K562 (cell line): ENCODE data around the gene FBN1. TPM values are rescaled to one million over a fixed set of nuclear protein-coding genes. Genes with fewer than 3 reads are reported as not detected.
A peak's percentile ranks its signal among the peaks of the same experiment; 100 is the strongest.

Experiments
- ATAC-seq: fragments of 200-7000 bp; cut with Tn5 transposase; 3 replicates; pipeline ENCODE4 v1.9.1; 2020; ENCODE audit warnings: moderate library complexity
- BruUV-seq: library from RNA; stranded (reverse); fragments of 400-500 nt; replicated peaks from 2 replicates; lab custom pipeline; 2021; lab: Mats Ljungman, UMichigan
- CTCF ChIA-PET: fragments of 300-600 bp; formaldehyde crosslinking; extraction: SDS; loops from one replicate; lab custom pipeline; 2021; ENCODE audit warnings: low intra/inter-chr PET ratio; lab: Yijun Ruan, JAX
- POLR2A ChIA-PET: fragments of 300-600, 350-650 bp; sonication (Branson Sonifier 250); formaldehyde crosslinking; extraction: SDS; loops from one replicate; lab custom pipeline; 2021; ENCODE audit warnings: antibody characterized with exemption, inconsistent platforms; lab: Yijun Ruan, JAX
- DNase-seq, 4 experiments: peaks; one replicate each; pipeline versions ENCODE4 v3.0.0 to v3.0.0-alpha.2; 2011 to 2018; ENCODE audit warnings: low spot score in 3 of 4, mixed read lengths in 3 of 4; ENCODE audit errors: extremely low read depth in 1 of 4
- FAIRE-seq: peaks from 2 replicates; lab custom pipeline; 2011; peaks lifted over from hg19 to GRCh38; lab: Jason Lieb, UNC
- H2AFZ ChIP-seq: 2 replicates; pipeline ENCODE4 v1.6.0; 2011; ENCODE audit warnings: low read depth, low read length, control low read depth, inconsistent platforms
- H3K27ac ChIP-seq: fragments of 200-600 bp; 3 replicates; pipeline ENCODE4 v1.8.0; 2011; ENCODE audit warnings: low read depth, mild to moderate bottlenecking, control low read depth, inconsistent platforms, low read length, moderate library complexity, mixed read lengths; ENCODE audit errors: extremely low read depth
- H3K27me3 ChIP-seq, 2 experiments: fragments of 300-600 bp in 1 of 2; 2 replicates in 1 of 2; 3 replicates in 1 of 2; pipeline versions ENCODE4 v1.6.0 to v1.8.0; 2011; ENCODE audit warnings: inconsistent platforms in 2 of 2, low read length in 2 of 2, mild to moderate bottlenecking in 1 of 2, mixed read lengths in 1 of 2, moderate library complexity in 1 of 2; ENCODE audit not compliant: control insufficient read depth in 2 of 2, insufficient read depth in 2 of 2
- H3K36me3 ChIP-seq: fragments of 300-600 bp; 3 replicates; pipeline ENCODE4 v1.8.0; 2011; ENCODE audit warnings: mild to moderate bottlenecking, low read length, inconsistent platforms; ENCODE audit not compliant: control insufficient read depth, insufficient read depth
- H3K4me1 ChIP-seq, 2 experiments: fragments of 200-600 bp in 1 of 2; replicated peaks in 1 of 2; 2 replicates in 1 of 2; 3 replicates in 1 of 2; pipeline versions ENCODE4 v1.5.1 to v1.8.0; 2011; ENCODE audit warnings: inconsistent platforms in 2 of 2, low read length in 2 of 2, mild to moderate bottlenecking in 1 of 2, mixed read lengths in 1 of 2, moderate library complexity in 1 of 2; ENCODE audit not compliant: control insufficient read depth in 2 of 2, insufficient read depth in 2 of 2
- H3K4me2 ChIP-seq: 2 replicates; pipeline ENCODE4 v1.6.1; 2011; ENCODE audit warnings: low read length, control low read depth, inconsistent platforms, mixed read lengths; ENCODE audit not compliant: insufficient read depth
- H3K4me3 ChIP-seq: fragments of 200-600 bp; sonication (generic), shearing (Covaris generic); 2 replicates; pipeline ENCODE4 v1.5.1; 2016; ENCODE audit warnings: control low read depth, inconsistent platforms
- H3K79me2 ChIP-seq: fragments of 200-600 bp; 3 replicates; pipeline ENCODE4 v1.8.0; 2011; ENCODE audit warnings: low read length, inconsistent platforms; ENCODE audit not compliant: control insufficient read depth, insufficient read depth
- H3K9ac ChIP-seq, 2 experiments: 2 replicates each; pipeline versions ENCODE4 v1.6.0 to v1.6.1; 2011; ENCODE audit warnings: low read depth in 2 of 2, low read length in 2 of 2, control low read depth in 1 of 2, inconsistent platforms in 1 of 2, mild to moderate bottlenecking in 1 of 2, mixed read lengths in 1 of 2; ENCODE audit not compliant: insufficient read depth in 1 of 2
- H3K9me1 ChIP-seq: one replicate; pipeline ENCODE4 v1.6.0; 2011; ENCODE audit warnings: inconsistent platforms, mild to moderate bottlenecking, low read length, moderate library complexity; ENCODE audit not compliant: control insufficient read depth, insufficient read depth
- H3K9me3 ChIP-seq: replicated peaks from 2 replicates; pipeline ENCODE4 v1.5.1; 2011; ENCODE audit warnings: low read depth, low read length, inconsistent platforms; ENCODE audit not compliant: control insufficient read depth, insufficient read depth
- H4K20me1 ChIP-seq: replicated peaks from 2 replicates; pipeline ENCODE4 v1.6.1; 2011; ENCODE audit warnings: low read length, inconsistent platforms, mixed read lengths; ENCODE audit not compliant: control insufficient read depth, insufficient read depth
- CTCF ChIP-seq, 3 experiments: IDR thresholded peaks in 2 of 3; conservative IDR thresholded peaks in 1 of 3; 2 replicates each; pipeline ENCODE4 v1.5.1; 2011 to 2012; ENCODE audit warnings: low read length in 3 of 3, mild to moderate bottlenecking in 3 of 3, control low read depth in 2 of 3, improper control_type of control experiment in 1 of 3, inconsistent platforms in 1 of 3, low read depth in 1 of 3, mixed read lengths in 1 of 3, moderate library complexity in 1 of 3; ENCODE audit not compliant: insufficient read depth in 2 of 3
- POLR2B ChIP-seq: fragments of 450-650 bp; IDR thresholded peaks from 2 replicates; pipeline ENCODE4 v1.6.1; 2018; ENCODE audit warnings: low read depth; ENCODE audit not compliant: partially characterized antibody
- PRPF4 ChIP-seq: fragments of 200-400 bp; formaldehyde crosslinking; IDR thresholded peaks from one replicate; pipeline ENCODE4 v1.6.1; 2017; ENCODE audit warnings: low read length, low read depth, mild to moderate bottlenecking; ENCODE audit not compliant: insufficient read depth, poor library complexity, severe bottlenecking
- RAD21 ChIP-seq, 2 experiments: fragments of 250-450 bp in 1 of 2; fragments of 450-650 bp in 1 of 2; sonication (Bioruptor Pico) in 1 of 2; formaldehyde crosslinking in 1 of 2; IDR thresholded peaks in 1 of 2; conservative IDR thresholded peaks in 1 of 2; 2 replicates each; pipeline versions ENCODE4 v1.4.0 to v1.8.0; 2020 to 2022; ENCODE audit warnings: mild to moderate bottlenecking in 2 of 2, moderate library complexity in 1 of 2
- REST ChIP-seq, 2 experiments: fragments of 450-650 bp; formaldehyde crosslinking in 1 of 2; IDR thresholded peaks; 2 replicates each; pipeline versions ENCODE4 v1.4.0 to v1.6.1; 2014 to 2020; ENCODE audit warnings: mild to moderate bottlenecking in 2 of 2, borderline replicate concordance in 1 of 2, low read depth in 1 of 2
- TAL1 ChIP-seq: fragments of 450-650 bp; IDR thresholded peaks from 2 replicates; pipeline ENCODE4 v1.6.1; 2016; ENCODE audit warnings: mild to moderate bottlenecking
- ZBTB33 ChIP-seq: sonication (generic); formaldehyde crosslinking; IDR thresholded peaks from 2 replicates; pipeline ENCODE4 v1.8.1; 2023; ENCODE audit warnings: mild to moderate bottlenecking, missing genetic modification reagents
- ZFP36 ChIP-seq: fragments of 150-350 bp; IDR thresholded peaks from 2 replicates; pipeline ENCODE4 v1.6.1; 2018; ENCODE audit warnings: low read length, low read depth; ENCODE audit not compliant: partially characterized antibody
- WGBS: fragments of 100-300 bp; shearing (Covaris generic); methylation state at CpG from one replicate; pipeline ENCODE4 v1.1.6; 2016; ENCODE audit warnings: low coverage, mixed read lengths; ENCODE audit not compliant: insufficient coverage; ENCODE audit errors: missing lambda C conversion rate; 5-methylcytosine and 5-hydroxymethylcytosine counted together
- in situ Hi-C: fragments of 300-500 bp; cut with MboI; formaldehyde crosslinking; loops from 4 replicates; pipeline ENCODE4 v1.15.0; 2018; ENCODE audit warnings: inconsistent platforms, mixed read lengths
- intact Hi-C: fragments of 100-400 bp; cut with micrococcal nuclease; formaldehyde crosslinking; loops from 2 replicates; pipeline ENCODE4 v1.14.2; 2022
- polyA plus RNA-seq, 8 experiments: library from polyadenylated mRNA; depleted of rRNA in 4 of 8; stranded (reverse) in 5 of 8; unstranded in 3 of 8; fragments of >200 nt; fragmentation: Nextera tagmentation in 2 of 8; fragmentation: Illumina TruSeq in 1 of 8; extraction: Ambion mirVana in 2 of 8; extraction: Trizol in 1 of 8; gene quantifications; 2 replicates each; pipeline versions ENCODE4 v1.2.1 to v1.2.3, GENCODE V29; 2011 to 2014; ENCODE audit warnings: inconsistent platforms in 1 of 8, missing spikeins in 1 of 8
- total RNA-seq, 7 experiments: library from RNA; depleted of rRNA in 6 of 7; stranded (reverse); fragments of >200 nt in 6 of 7; fragmentation: Illumina TruSeq in 2 of 7; extraction: Trizol in 2 of 7; gene quantifications; 2 replicates each; pipeline versions ENCODE4 v1.2.1 to v1.2.3, GENCODE V29; 2011 to 2021; ENCODE audit warnings: low replicate concordance in 1 of 7

The FBN1 gene
- total and polyA plus RNA-seq, 9 of the 15 experiments (the other 6 are each of a cell fraction or from before 2014, with no cell fraction given) = 0.15 to 1.2 (median 0.60) TPM

- POLR2A ChIA-PET = no interaction called here
- WGBS = 50% methylated on average over 6 of the region's 6 CpGs
- Histone ChIP-seq H4K20me1 (no peaks in the 10 kb centered on the region), H3K27ac (no peak overlapping the region), H3K4me2 (no peak overlapping the region), H3K9me1 (no peaks in the 10 kb centered on the region), H3K27me3 (no peaks in the 10 kb centered on the region; a peak in 1 of 5 replicates), H3K4me1 (no peaks in the 10 kb centered on the region), H3K36me3 (no peaks in the 10 kb centered on the region), H3K4me3 (no peak overlapping the region), H2AFZ (no peak overlapping the region), H3K9me3 (no peaks in the 10 kb centered on the region), H3K79me2 (no peaks in the 10 kb centered on the region), H3K9ac (no peak overlapping the region)
- intact Hi-C loops (no loop called here), in situ Hi-C loops (no loop called here)
- TF ChIP-seq TAL1 (no peak), PRPF4 (no peak), CTCF (IDR thresholded peaks at IDR 0.05 in 2 of 3, conservative IDR thresholded peaks at IDR 0.05 in 1 of 3; ENCODE audit: insufficient read depth in 2 of 3, low read depth in 1 of 3, low read length in 3 of 3) (0 out of 6 replicates have a peak, but pooled peaks of 1 of the 3 experiments have one; percentile 12), ZBTB33 (CRISPR knock-in tag) (no peak), RAD21 (CRISPR knock-in tag; conservative IDR thresholded peaks at IDR 0.05 in 1 of 2, IDR thresholded peaks at IDR 0.05 in 1 of 2) (peak in 1 of 2 experiments; percentile 18; a peak in 1 of 4 replicates), POLR2B (no peak), REST (IDR thresholded peaks at IDR 0.05; ENCODE audit: borderline replicate concordance) (peak; percentile 8; the same call in 1 of the 2 replicates), REST (CRISPR knock-in tag; IDR thresholded peaks at IDR 0.05; ENCODE audit: low read depth) (no peak), ZFP36 (peak; percentile 14)
- DNase-seq (no peak), FAIRE-seq (no peak), ATAC-seq (no peak)
- no TSS peak for BruUV-seq
- CTCF ChIA-PET = no interaction called here
Measured at GRCh38 chr15:48603123-48603500, 42.4 kb downstream of the FBN1 start.
